Vagina (tissue), 2 donors: ENCODE measurements around the gene MICALL1.

ENCODE experiments used
- POLR2A ChIP-seq, 2 donors: fragments of 450-650 bp; IDR thresholded peaks; one replicate each; pipeline ENCODE4 v1.6.1; 2017; ENCODE audit warnings: antibody characterized with exemption in 2 of 2, mild to moderate bottlenecking in 2 of 2, moderate library complexity in 2 of 2
- POLR2AphosphoS5 ChIP-seq, 2 donors: sonication (generic); formaldehyde crosslinking; IDR thresholded peaks; one replicate each; pipeline ENCODE4 v1.9.0; 2017; ENCODE audit warnings: antibody characterized with exemption in 2 of 2, mild to moderate bottlenecking in 2 of 2, low read depth in 1 of 2; ENCODE audit not compliant: insufficient read depth in 1 of 2
- TF ChIP-seq, protein P1 (sequence below), 3 experiments: fragments of 450-650 bp in 2 of 3; fragments of 200-600 bp in 1 of 3; sonication (generic) in 1 of 3; IDR thresholded peaks; one replicate each; pipeline ENCODE4 v1.5.1; 2017 to 2019; ENCODE audit warnings: antibody characterized with exemption in 3 of 3, mild to moderate bottlenecking in 2 of 3, moderate library complexity in 2 of 3

GRCh38 chr22:37927637-37927936 is 21.5 kb downstream of the MICALL1 start:
- TF ChIP-seq POLR2A (IDR thresholded peaks at IDR 0.05), result no peak
- TF ChIP-seq, protein P1, sequence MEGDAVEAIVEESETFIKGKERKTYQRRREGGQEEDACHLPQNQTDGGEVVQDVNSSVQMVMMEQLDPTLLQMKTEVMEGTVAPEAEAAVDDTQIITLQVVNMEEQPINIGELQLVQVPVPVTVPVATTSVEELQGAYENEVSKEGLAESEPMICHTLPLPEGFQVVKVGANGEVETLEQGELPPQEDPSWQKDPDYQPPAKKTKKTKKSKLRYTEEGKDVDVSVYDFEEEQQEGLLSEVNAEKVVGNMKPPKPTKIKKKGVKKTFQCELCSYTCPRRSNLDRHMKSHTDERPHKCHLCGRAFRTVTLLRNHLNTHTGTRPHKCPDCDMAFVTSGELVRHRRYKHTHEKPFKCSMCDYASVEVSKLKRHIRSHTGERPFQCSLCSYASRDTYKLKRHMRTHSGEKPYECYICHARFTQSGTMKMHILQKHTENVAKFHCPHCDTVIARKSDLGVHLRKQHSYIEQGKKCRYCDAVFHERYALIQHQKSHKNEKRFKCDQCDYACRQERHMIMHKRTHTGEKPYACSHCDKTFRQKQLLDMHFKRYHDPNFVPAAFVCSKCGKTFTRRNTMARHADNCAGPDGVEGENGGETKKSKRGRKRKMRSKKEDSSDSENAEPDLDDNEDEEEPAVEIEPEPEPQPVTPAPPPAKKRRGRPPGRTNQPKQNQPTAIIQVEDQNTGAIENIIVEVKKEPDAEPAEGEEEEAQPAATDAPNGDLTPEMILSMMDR (IDR thresholded peaks at IDR 0.05), result no peak
- no peak for TF ChIP-seq POLR2AphosphoS5 (IDR thresholded peaks at IDR 0.05; ENCODE audit: insufficient read depth in 1 of 2, low read depth in 1 of 2)
